SK-N-SH (cell line): ENCODE measurements around the gene RMI2. TPM values are rescaled to one million over a fixed set of nuclear protein-coding genes. Genes with fewer than 3 reads are reported as not detected.

Experiments used
- CTCF ChIA-PET: fragments of 300-600, 350-600 bp; formaldehyde crosslinking; extraction: SDS; loops from one replicate; lab custom pipeline; 2021; lab: Yijun Ruan, JAX
- POLR2A ChIA-PET: fragments of 350-600 bp; sonication (Branson Sonifier 250); formaldehyde crosslinking; extraction: SDS; loops from one replicate; lab custom pipeline; 2020; ENCODE audit warnings: antibody characterized with exemption, inconsistent platforms; lab: Yijun Ruan, JAX
- DNase-seq: peaks from one replicate; pipeline ENCODE4 v3.0.0; 2012
- H2AFZ ChIP-seq: fragments of 200-600 bp; sonication (generic); 2 replicates; pipeline ENCODE4 v1.8.1; 2016; ENCODE audit warnings: antibody characterized with exemption, mild to moderate bottlenecking, low read depth
- H3F3A ChIP-seq: fragments of 200-600 bp; sonication (generic); replicated peaks from 2 replicates; pipeline ENCODE3; 2016; ENCODE audit warnings: antibody characterized with exemption, mild to moderate bottlenecking; ENCODE audit not compliant: insufficient read depth
- H3K27ac ChIP-seq, 2 experiments: fragments of 200-500 bp in 1 of 2; fragments of 200-600 bp in 1 of 2; sonication (Bioruptor generic) in 1 of 2; sonication (generic), shearing (Covaris generic) in 1 of 2; 2 replicates each; pipeline versions ENCODE4 v1.5.1 to v1.6.1; 2014 to 2016; ENCODE audit warnings: low read depth in 2 of 2, inconsistent platforms in 1 of 2, low read length in 1 of 2, mild to moderate bottlenecking in 1 of 2, mixed read lengths in 1 of 2
- H3K27me3 ChIP-seq: fragments of 200-600 bp; sonication (generic), shearing (Covaris generic); 2 replicates; pipeline ENCODE4 v1.6.1; 2016; ENCODE audit warnings: mixed run types; ENCODE audit not compliant: insufficient read depth
- H3K36me3 ChIP-seq, 2 experiments: fragments of 200-500 bp in 1 of 2; fragments of 200-600 bp in 1 of 2; sonication (Bioruptor generic) in 1 of 2; sonication (generic) in 1 of 2; replicated peaks in 1 of 2; 2 replicates each; pipeline versions ENCODE3 to v1.5.1; 2014 to 2016; ENCODE audit warnings: low read length in 1 of 2, mild to moderate bottlenecking in 1 of 2; ENCODE audit not compliant: insufficient read depth in 2 of 2, control insufficient read depth in 1 of 2
- H3K4me1 ChIP-seq, 2 experiments: fragments of 200-500 bp in 1 of 2; fragments of 200-600 bp in 1 of 2; sonication (Bioruptor generic) in 1 of 2; sonication (generic), shearing (Covaris generic) in 1 of 2; 2 replicates each; pipeline versions ENCODE4 v1.5.1 to v1.6.1; 2014 to 2016; ENCODE audit warnings: low read depth in 1 of 2, low read length in 1 of 2, mixed run types in 1 of 2; ENCODE audit not compliant: insufficient read depth in 2 of 2, control insufficient read depth in 1 of 2
- H3K4me2 ChIP-seq: fragments of 200-600 bp; sonication (generic), shearing (Covaris generic); 2 replicates; pipeline ENCODE4 v1.6.1; 2017; ENCODE audit warnings: mixed run types
- H3K4me3 ChIP-seq, 2 experiments: fragments of 200-500 bp in 1 of 2; fragments of 200-600 bp in 1 of 2; sonication (Bioruptor generic) in 1 of 2; sonication (generic), shearing (Covaris generic) in 1 of 2; 2 replicates each; pipeline versions ENCODE4 v1.5.1 to v1.8.1; 2014 to 2016; ENCODE audit warnings: low read depth in 2 of 2, inconsistent platforms in 1 of 2, low read length in 1 of 2, mild to moderate bottlenecking in 1 of 2, mixed read lengths in 1 of 2, moderate library complexity in 1 of 2
- H3K79me2 ChIP-seq: fragments of 200-600 bp; sonication (generic); 2 replicates; pipeline ENCODE4 v1.8.1; 2017; ENCODE audit warnings: mild to moderate bottlenecking; ENCODE audit not compliant: insufficient read depth
- H3K9ac ChIP-seq: fragments of 200-600 bp; sonication (generic); 2 replicates; pipeline ENCODE4 v1.6.1; 2017; ENCODE audit warnings: mixed run types
- H3K9me2 ChIP-seq: fragments of 200-600 bp; sonication (generic); 2 replicates; pipeline ENCODE4 v1.6.1; 2017; ENCODE audit warnings: mixed run types
- H3K9me3 ChIP-seq: fragments of 200-600 bp; sonication (generic); 2 replicates; pipeline ENCODE4 v1.6.1; 2017; ENCODE audit warnings: mixed run types, mild to moderate bottlenecking, moderate library complexity
- H4K20me1 ChIP-seq: fragments of 200-600 bp; sonication (generic); 2 replicates; pipeline ENCODE4 v1.6.1; 2017; ENCODE audit warnings: mild to moderate bottlenecking, mixed run types; ENCODE audit not compliant: insufficient read depth
- CHD2 ChIP-seq: fragments of 150-350 bp; IDR thresholded peaks from 2 replicates; pipeline ENCODE4 v1.6.1; 2018; ENCODE audit warnings: low read length; ENCODE audit not compliant: partially characterized antibody
- ELF1 ChIP-seq: IDR thresholded peaks from 2 replicates; pipeline ENCODE4 v1.4.0; 2012
- EP300 ChIP-seq, 2 experiments: IDR thresholded peaks; 2 replicates each; pipeline versions ENCODE4 v1.4.0 to v1.6.1; 2012; ENCODE audit warnings: borderline replicate concordance in 1 of 2, low read depth in 1 of 2, low read length in 1 of 2
- EZH2phosphoT487 ChIP-seq: fragments of 200-600 bp; sonication (generic); IDR thresholded peaks from 2 replicates; pipeline ENCODE4 v1.6.1; 2017; ENCODE audit warnings: low read depth, mixed run types, mild to moderate bottlenecking, antibody characterized with exemption, moderate library complexity, borderline replicate concordance
- FOSL2 ChIP-seq: IDR thresholded peaks from 2 replicates; pipeline ENCODE4 v1.4.0; 2012; ENCODE audit warnings: low read depth, mild to moderate bottlenecking, moderate library complexity, borderline replicate concordance
- FOXJ3 ChIP-seq: sonication (generic); formaldehyde crosslinking; IDR thresholded peaks from 2 replicates; pipeline ENCODE4 v1.5.1; 2020; ENCODE audit warnings: mild to moderate bottlenecking, missing genetic modification reagents
- FOXM1 ChIP-seq: IDR thresholded peaks from 2 replicates; pipeline ENCODE4 v1.4.0; 2012; ENCODE audit warnings: low read depth, mild to moderate bottlenecking
- JUND ChIP-seq: IDR thresholded peaks from 2 replicates; pipeline ENCODE4 v1.4.0; 2012
- NFIC ChIP-seq: IDR thresholded peaks from 2 replicates; pipeline ENCODE4 v1.4.0; 2012; ENCODE audit warnings: borderline replicate concordance
- PBX3 ChIP-seq: IDR thresholded peaks from 2 replicates; pipeline ENCODE4; 2012
- POLR2AphosphoS5 ChIP-seq: IDR thresholded peaks from 2 replicates; pipeline ENCODE4 v1.6.1; 2012; ENCODE audit warnings: low read depth, low read length
- RFX5 ChIP-seq: IDR thresholded peaks from 2 replicates; pipeline ENCODE4 v1.6.1; 2012; ENCODE audit warnings: mild to moderate bottlenecking, improper control_type of control experiment, low read length
- RXRA ChIP-seq: IDR thresholded peaks from 2 replicates; pipeline ENCODE4 v1.4.0; 2012; ENCODE audit warnings: low read depth, mild to moderate bottlenecking, borderline replicate concordance
- SMC3 ChIP-seq: IDR thresholded peaks from 2 replicates; pipeline ENCODE4 v1.6.1; 2012; ENCODE audit warnings: low read depth, low read length, improper control_type of control experiment
- TAF1 ChIP-seq: IDR thresholded peaks from 2 replicates; pipeline ENCODE4 v1.6.1; 2012; ENCODE audit warnings: low read depth, mild to moderate bottlenecking, low read length, moderate library complexity, borderline replicate concordance
- TEAD4 ChIP-seq: IDR thresholded peaks from 2 replicates; pipeline ENCODE4 v1.4.0; 2012; ENCODE audit warnings: mild to moderate bottlenecking, borderline replicate concordance; ENCODE audit not compliant: insufficient read depth
- WGBS: methylation state at CpG from one replicate; pipeline ENCODE4 v1.1.6; 2017; ENCODE audit warnings: low lambda C conversion rate; 5-methylcytosine and 5-hydroxymethylcytosine counted together
- polyA plus RNA-seq, 3 experiments: library from polyadenylated mRNA; depleted of rRNA; stranded (reverse); fragments of >200 nt; gene quantifications; 2 replicates each; pipeline ENCODE4 v1.2.3, GENCODE V29; 2012
- TF ChIP-seq, protein P1 (sequence below): fragments of 150-350 bp; IDR thresholded peaks from 2 replicates; pipeline ENCODE4 v1.6.1; 2017; ENCODE audit warnings: antibody characterized with exemption, low read length, low read depth, borderline replicate concordance
- TF ChIP-seq, protein P2 (sequence below): fragments of 150-350 bp; IDR thresholded peaks from 2 replicates; pipeline ENCODE4 v1.6.1; 2016; ENCODE audit warnings: mild to moderate bottlenecking, low read depth, low read length
- TF ChIP-seq, protein P3 (sequence below): fragments of 200-600 bp; sonication (generic); IDR thresholded peaks from 2 replicates; pipeline ENCODE4 v1.6.1; 2017; ENCODE audit warnings: antibody characterized with exemption, mild to moderate bottlenecking, moderate library complexity

The RMI2 gene
- polyA plus RNA-seq, 1 of the 3 experiments (the other 2 are of a cell fraction): 8.5 TPM

GRCh38 chr16:11313493-11314308 is 31.6 kb upstream of the RMI2 start (continued):
- TF ChIP-seq, protein P1, sequence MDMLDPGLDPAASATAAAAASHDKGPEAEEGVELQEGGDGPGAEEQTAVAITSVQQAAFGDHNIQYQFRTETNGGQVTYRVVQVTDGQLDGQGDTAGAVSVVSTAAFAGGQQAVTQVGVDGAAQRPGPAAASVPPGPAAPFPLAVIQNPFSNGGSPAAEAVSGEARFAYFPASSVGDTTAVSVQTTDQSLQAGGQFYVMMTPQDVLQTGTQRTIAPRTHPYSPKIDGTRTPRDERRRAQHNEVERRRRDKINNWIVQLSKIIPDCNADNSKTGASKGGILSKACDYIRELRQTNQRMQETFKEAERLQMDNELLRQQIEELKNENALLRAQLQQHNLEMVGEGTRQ: no peak
- TF ChIP-seq, protein P2, sequence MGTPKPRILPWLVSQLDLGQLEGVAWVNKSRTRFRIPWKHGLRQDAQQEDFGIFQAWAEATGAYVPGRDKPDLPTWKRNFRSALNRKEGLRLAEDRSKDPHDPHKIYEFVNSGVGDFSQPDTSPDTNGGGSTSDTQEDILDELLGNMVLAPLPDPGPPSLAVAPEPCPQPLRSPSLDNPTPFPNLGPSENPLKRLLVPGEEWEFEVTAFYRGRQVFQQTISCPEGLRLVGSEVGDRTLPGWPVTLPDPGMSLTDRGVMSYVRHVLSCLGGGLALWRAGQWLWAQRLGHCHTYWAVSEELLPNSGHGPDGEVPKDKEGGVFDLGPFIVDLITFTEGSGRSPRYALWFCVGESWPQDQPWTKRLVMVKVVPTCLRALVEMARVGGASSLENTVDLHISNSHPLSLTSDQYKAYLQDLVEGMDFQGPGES: no peak
- TF ChIP-seq JUND (no peak), RFX5 (no peak), EZH2phosphoT487 (no peak)

- H3K4me3 ChIP-seq: no peak overlapping the region
- H3K27me3 ChIP-seq: no peaks in the 10 kb centered on the region
- no peaks in the 10 kb centered on the region for H4K20me1 ChIP-seq
- no peaks in the 10 kb centered on the region for H3K9me3 ChIP-seq
- no peaks in the 10 kb centered on the region for H3K79me2 ChIP-seq
- H3K9ac ChIP-seq: no peak overlapping the region
- no peaks in the 10 kb centered on the region for H3K36me3 ChIP-seq
- no peaks in the 10 kb centered on the region for H3K9me2 ChIP-seq
- no peak overlapping the region for H2AFZ ChIP-seq
- ChIA-PET POLR2A (no interaction called here), CTCF (no interaction called here)
- TF ChIP-seq CHD2 (no peak), TAF1 (no peak)
- TF ChIP-seq, protein P3, sequence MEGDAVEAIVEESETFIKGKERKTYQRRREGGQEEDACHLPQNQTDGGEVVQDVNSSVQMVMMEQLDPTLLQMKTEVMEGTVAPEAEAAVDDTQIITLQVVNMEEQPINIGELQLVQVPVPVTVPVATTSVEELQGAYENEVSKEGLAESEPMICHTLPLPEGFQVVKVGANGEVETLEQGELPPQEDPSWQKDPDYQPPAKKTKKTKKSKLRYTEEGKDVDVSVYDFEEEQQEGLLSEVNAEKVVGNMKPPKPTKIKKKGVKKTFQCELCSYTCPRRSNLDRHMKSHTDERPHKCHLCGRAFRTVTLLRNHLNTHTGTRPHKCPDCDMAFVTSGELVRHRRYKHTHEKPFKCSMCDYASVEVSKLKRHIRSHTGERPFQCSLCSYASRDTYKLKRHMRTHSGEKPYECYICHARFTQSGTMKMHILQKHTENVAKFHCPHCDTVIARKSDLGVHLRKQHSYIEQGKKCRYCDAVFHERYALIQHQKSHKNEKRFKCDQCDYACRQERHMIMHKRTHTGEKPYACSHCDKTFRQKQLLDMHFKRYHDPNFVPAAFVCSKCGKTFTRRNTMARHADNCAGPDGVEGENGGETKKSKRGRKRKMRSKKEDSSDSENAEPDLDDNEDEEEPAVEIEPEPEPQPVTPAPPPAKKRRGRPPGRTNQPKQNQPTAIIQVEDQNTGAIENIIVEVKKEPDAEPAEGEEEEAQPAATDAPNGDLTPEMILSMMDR: no peak
- H3K4me1 ChIP-seq: peaks cover 0 to 8% of the 10 kb centered on the region in 2 experiments; a peak in 1 of 4 replicates
- no peak overlapping the region for H3K27ac ChIP-seq
- no peak overlapping the region for H3K4me2 ChIP-seq
- DNase-seq: no peak
- 84% methylated on average over 7 of the region's 8 CpGs for WGBS
- H3F3A ChIP-seq: no peaks in the 10 kb centered on the region
These were observed 30.9 kb upstream of the RMI2 start for GRCh38 chr16:11314309-11314894.

DNA sequence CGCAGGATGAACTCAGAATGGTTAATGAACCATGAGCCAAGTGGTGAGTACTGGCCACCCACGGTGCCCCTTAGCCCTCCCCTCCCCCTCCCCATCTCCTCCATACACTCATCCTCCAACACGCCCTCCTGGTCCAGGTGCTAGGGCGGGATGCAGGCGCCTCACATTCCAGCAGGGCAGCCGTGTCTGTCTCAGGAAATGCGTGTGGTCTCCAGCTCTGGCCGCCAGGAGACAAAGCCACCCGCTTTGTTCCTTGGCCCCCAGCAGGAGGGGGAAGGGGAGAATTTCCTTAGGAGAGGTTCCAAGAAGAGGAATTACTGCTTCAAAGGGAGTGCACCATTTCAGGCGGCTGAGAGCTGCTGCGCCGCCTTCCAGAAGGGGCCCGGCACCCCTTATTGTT is 29.7 kb upstream of the RMI2 start:
- Histone ChIP-seq H3K36me3 (no peaks in the 10 kb centered on the region), H3K9me3 (no peaks in the 10 kb centered on the region), H3K4me1 (peaks cover 0 to 11% of the 10 kb centered on the region in 2 experiments; a peak in 1 of 4 replicates), H3K79me2 (no peaks in the 10 kb centered on the region), H3K4me3 (no peak overlapping the region), H3K9me2 (no peaks in the 10 kb centered on the region), H3K27ac (no peak overlapping the region), H3F3A (no peaks in the 10 kb centered on the region), H3K9ac (no peak overlapping the region), H2AFZ (no peak overlapping the region), H3K4me2 (no peak overlapping the region), H3K27me3 (no peaks in the 10 kb centered on the region), H4K20me1 (no peaks in the 10 kb centered on the region)
- WGBS: 71% methylated on average over 13 of the region's 13 CpGs
- POLR2A ChIA-PET: no interaction called here
- CTCF ChIA-PET: no interaction called here
- no peak for DNase-seq
- TF ChIP-seq POLR2AphosphoS5 (no peak), EP300 (IDR thresholded peaks at IDR 0.05; ENCODE audit: borderline replicate concordance in 1 of 2, low read depth in 1 of 2, low read length in 1 of 2) (no peak), FOXJ3 (CRISPR knock-in tag) (no peak), TAF1 (no peak), PBX3 (no peak), FOSL2 (no peak), RXRA (no peak), FOXM1 (no peak), NFIC (no peak), TEAD4 (no peak), SMC3 (no peak), ELF1 (no peak)
- TF ChIP-seq, protein P2: no peak
